GM18868 (cell line): Measurements from ENCODE around the gene PTTG1.

Experiments
- ATAC-seq: cut with Tn5 transposase; IDR thresholded peaks from one replicate; pipeline ENCODE4 v1.9.1; 2021; ENCODE audit warnings: mild to moderate bottlenecking, moderate library complexity; ENCODE audit not compliant: unreplicated experiment

The PTTG1 gene

GRCh38 chr5:160470437-160471361 is 49.0 kb downstream of the PTTG1 start:
- ATAC-seq: no peak

DNA sequence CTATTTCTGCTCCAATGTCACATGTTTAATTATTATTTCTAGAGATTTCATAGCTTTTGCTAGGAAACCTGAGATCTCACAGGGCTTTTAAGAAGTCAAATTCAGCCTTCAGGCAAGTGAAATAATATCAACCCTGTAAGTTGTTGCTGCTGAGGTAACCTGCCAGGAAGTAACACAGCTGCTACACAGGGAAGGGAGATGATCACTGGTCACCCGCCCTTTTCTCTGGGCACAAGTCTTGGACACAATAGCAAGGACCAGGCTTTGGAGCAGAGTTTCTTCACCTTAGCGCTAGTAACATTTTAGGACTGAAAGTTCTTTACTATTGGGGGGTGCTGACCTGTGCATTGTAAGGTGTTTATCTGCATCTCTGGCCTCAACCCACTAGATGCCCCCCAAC is 50.1 kb downstream of the PTTG1 start:
- no peak for ATAC-seq

DNA sequence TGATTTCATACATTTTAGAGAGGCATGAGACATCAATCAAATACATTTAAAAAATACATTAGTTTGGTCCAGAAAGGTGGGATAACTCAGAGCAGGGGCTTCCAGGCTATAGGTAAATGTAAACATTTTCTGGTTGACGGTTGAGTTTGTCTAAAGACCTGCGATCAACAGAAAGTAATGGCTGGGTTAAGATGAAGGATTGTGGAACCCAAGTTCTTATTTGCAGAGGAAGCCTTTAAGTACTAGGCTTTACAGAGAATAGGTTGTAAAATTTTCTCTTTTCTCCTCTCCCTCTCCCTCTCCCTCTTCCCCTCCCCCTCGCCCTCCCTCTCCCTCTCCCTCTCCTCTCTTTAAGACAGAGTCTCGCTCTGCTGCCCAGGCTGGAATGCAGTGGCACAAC is 50.8 kb downstream of the PTTG1 start:
- no peak for ATAC-seq

GRCh38 chr5:160473681-160474080 is 52.0 kb downstream of the PTTG1 start:
- ATAC-seq: no peak

DNA sequence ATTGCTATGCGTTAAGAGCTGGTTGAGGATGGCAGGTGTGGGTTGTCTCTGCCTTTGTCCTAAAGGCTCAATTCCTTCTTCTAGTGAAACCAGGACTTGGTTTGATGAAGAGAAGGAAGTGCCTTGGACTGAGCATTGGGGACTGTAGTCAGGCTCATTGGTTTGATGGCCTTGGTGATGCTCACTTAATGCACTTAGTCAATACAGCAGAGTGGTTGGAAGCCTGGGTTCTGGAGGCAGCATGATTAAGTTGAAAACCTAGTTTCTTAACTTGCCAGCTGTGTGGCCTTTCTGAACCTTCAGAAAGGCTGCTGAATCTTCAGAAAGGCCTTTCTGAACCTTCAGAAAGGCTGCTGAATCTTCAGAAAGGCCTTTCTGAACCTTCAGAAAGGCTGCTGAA is 52.4 kb downstream of the PTTG1 start:
- ATAC-seq: no peak

DNA sequence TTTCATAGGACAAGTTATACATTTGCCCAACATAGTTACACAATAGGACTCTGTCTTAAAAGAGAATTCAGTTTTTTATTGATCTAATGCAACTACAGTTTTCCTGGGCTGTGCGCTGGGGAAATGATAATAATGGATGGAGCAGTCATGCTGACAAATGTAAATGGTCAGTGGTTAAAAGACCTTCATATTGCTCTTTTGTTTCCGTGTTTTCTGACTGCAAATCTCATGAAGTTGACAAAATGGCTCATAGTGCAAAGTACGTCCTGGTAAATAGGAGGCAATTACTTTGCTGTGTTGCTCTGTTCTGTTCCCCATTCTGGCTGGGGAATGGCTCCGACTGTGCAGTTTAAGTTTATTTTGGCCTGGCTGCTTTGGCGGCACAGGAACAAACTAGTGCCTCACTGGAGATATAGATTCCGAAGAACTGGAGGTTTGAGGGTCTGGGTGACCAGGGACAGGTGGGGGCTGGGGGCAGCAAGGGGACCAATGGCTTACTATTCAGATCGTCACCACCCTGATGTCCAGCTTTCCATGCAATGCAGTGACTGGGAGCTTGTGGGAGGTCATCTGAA is 54.3 kb downstream of the PTTG1 start:
- ATAC-seq: no peak

DNA sequence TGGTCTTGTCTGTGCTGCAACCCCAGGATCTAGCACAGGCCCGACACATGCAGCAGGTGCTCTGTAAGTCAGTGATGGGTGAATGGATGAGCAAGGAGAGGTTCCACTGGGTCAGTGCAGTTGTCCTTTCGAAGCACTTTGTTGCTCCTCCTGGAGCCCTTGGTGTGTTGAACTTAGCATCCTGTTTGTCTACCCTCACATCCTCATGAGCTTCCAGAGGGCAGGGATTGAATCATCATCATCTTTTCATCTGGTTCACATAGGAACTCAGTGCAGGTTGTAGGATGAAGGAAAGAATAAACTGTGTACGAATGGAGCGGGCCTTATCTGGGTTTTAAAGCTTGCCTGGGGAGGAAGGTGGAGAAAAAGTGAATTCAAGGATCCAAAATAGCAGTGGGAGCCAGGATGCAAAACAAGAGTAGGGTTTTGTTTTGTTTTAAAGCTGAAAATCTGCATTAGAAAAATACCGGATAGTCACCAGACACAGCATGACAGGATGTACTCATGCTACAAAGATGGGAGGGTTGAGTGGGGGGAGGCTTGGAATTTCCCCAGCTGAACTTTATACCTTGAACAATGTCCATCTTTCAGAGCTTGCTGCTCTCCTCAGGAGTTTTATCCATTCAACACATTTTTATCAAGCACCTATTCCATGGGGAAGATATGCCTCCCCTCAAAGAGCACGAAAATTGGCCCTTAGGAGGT is 55.8 kb downstream of the PTTG1 start:
- no peak for ATAC-seq

DNA sequence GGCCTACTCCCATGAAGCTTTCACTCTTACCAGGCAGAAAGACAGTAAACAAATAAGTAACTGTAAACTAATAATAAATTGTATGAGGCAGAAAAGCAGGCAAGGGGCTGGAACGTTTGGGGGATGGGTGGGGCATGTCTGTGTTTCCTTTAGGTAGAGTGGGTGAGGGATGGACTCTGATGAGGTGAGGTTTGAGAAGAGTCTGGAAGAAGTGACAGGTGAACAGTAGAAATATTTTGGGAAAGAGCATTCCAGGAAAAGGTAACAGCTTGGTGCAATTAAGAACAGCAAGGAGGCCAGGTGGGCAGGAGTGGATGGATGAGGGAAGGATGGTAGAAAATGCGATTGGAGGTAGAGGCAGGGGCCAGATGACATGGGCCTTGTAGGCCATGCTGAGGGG is 56.5 kb downstream of the PTTG1 start:
- ATAC-seq: no peak
